Caki2 (cell line): ENCODE measurements around the gene APOBEC3C. TPM values are rescaled to one million over a fixed set of nuclear protein-coding genes. Genes with fewer than 3 reads are reported as not detected.
"Not testable (repeated sequence)": the region's sequence is repeated elsewhere in the genome, so short reads cannot be mapped to it uniquely, and the experiment has no call there.

Source experiments
- DNase-seq: peaks from one replicate; pipeline ENCODE4 v3.0.0-alpha.2; 2015; ENCODE audit warnings: low read depth
- in situ Hi-C: cut with HindIII; loops from 2 replicates; pipeline ENCODE4 v1.10.0; 2016; ENCODE audit warnings: low sequenced_read_pairs, low pct_unique_long_range_greater_than_20kb, mixed read lengths
- total RNA-seq: library from RNA; depleted of rRNA; stranded (reverse); fragments of >200 nt; shearing (Covaris generic); gene quantifications from 2 replicates; pipeline ENCODE4 v1.2.3, GENCODE V29; 2014; ENCODE audit warnings: low replicate concordance

The APOBEC3C gene
- total RNA-seq, 1 experiment from 2014 or later = 3.5 TPM

DNA sequence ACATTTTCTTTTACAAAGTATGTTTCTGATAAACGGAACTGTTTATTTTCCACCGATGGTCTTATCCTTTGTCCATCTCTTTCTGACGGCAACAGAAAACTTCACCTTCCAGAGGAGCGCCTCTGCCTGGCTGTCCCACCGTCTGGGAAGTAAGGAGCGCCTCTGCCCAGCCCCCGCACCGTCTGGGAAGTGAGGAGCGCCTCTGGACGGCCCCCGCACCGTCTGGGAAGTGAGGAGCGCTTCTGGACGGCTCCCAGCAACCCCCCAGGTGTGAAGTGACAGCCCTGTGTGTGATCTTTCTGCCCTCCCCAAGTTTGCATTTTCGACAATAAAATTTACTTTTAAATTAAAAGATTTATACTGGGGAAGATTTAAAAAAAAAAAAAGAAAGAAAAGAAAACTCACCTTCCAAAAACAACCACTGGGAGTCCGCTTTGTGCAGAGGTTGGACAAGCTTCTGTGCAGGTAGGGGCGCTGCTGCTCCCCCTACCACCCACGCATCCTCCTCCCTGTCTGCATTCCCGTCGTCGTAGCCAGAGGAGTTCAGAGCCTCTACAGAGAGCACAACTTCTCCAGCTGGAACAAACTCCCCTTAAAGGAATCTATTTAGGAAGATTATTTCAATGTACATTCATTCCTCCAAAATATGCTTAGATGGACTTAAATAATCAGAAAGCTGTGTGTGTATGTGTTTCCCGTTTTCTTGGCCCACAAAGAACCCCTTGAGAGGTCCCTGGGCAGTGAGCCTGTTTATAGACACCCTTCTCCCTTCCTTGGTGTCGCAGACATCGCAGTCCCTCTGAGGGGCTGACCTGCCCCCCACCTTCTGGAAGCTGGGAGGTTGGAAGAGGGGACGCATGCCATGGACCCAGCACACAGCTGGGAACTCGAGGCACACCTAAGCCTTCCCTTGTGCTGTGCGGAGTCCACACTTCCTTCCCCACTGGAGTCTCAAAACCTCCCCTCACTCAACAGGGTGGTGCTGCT lies 32.8 kb upstream of the APOBEC3C start:
- DNase-seq = no peak
- in situ Hi-C loops = no loop called here

DNA sequence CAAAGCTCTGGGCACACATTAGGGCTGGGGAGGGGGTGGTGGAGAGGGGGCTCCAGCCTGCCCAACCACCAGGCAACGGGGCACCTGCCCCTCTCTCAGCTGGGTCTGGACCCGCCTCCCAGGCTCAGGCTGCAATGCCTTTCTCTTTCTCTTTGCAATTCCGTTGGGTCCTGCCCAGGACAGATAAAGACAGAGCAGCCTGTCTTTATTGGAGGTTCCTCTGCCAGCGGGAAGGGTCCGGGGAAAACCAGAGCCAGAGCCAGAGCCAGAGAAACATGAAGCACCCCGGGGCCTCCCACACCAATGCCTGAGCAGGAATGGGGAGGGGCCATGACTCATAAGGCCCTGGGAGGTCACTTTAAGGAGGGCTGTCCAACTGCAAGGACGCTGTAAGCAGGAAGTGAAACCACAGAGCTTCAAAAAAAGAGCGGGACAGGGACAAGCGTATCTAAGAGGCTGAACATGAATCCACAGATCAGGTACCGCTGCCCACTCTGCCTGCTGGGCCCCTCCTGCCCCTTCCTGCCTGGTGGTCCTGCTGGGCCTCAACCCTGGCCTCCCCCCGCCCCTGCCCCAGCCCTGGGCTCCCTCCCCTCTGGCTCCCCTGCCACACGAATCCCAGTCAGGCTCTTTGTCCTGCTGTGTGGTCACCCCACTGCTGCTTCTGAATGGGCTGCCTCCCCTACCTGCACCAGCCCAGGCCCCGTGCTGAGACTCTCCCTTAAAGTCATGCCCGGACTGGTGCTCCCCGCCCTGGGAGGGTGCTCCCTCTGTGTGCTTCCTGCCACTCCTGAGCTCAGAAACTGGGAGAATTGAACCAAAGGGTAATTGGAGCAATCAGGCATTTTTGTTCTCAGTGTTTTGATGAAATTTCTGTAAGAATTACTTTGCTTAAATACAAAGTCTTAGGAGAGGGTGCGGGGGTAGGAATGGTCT lies 31.8 kb upstream of the APOBEC3C start, which contains the start of gene APOBEC3B:
APOBEC3B (plus strand) TSS at position 356 of the 936 bp plus-strand sequence; CDS start at position 463, 107 bp downstream.
- in situ Hi-C loops = no loop called here
- peak; percentile 93 for DNase-seq

- peak; percentile 38 for DNase-seq
- in situ Hi-C loops = no loop called here
Observed at GRCh38 chr22:38984224-38984623, 29.8 kb upstream of the APOBEC3C start.

DNA sequence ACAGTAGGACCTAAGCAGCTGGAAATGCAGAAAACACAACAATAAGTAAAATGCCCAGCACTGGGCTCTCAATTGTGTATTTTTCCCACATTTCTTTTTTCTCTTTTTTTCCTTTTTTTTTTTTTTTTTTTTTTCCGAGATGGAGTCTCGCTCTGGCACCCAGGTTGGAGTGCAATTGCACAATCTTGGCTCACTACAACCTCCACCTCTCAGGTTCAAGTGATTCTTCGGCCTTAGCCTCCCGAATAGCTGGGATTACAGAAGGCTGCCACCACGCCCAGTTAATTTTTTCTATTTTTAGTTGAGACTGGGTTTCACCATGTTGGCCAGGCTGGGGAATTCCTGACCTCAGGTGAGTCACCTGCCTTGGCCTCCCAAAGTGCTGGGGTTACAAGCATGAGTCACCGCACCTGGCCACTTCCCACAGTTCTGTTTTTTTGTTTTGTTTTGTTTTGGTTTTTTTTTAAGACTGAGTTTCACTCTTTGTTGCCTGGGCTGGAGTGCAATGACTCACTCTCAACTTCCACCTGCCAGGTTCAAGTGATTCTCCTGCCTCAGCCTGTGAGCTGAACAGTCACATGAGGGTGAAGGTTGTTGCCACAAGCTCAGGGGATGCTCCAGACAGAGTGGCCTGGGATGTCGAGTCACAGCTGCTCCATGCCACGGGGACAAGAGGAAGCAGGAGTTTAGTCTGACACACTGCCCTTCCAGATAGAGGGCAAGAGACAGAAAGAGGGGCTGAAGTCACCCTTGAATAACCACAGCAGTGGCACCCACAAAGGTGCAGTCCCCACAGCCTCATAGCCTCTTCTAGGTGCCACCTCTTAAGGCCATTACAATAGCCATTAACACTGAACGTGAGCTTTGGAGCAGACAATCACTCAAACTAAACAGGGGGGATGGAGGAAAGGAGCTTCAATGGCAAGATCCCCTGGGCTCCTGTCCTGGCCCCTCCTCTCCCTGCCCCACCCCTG lies 29.0 kb upstream of the APOBEC3C start:
- in situ Hi-C loops = not testable (repeated sequence)
- peak; percentile 99 for DNase-seq

- in situ Hi-C loops = no loop called here
Observed at GRCh38 chr22:38986629-38987028, 27.4 kb upstream of the APOBEC3C start.

GRCh38 chr22:38987171-38987895 lies 26.7 kb upstream of the APOBEC3C start:
- in situ Hi-C loops = no loop called here
- no peak for DNase-seq

More at GRCh38 chr22:38986629-38987028, 27.4 kb upstream of the APOBEC3C start:
- DNase-seq = no peak

GRCh38 chr22:38989466-38989865 lies 24.6 kb upstream of the APOBEC3C start:
- DNase-seq = no peak
- in situ Hi-C loops = no loop called here

GRCh38 chr22:38992871-38993371 lies 21.1 kb upstream of the APOBEC3C start:
- DNase-seq, in situ Hi-C loops: not testable (repeated sequence)

DNA sequence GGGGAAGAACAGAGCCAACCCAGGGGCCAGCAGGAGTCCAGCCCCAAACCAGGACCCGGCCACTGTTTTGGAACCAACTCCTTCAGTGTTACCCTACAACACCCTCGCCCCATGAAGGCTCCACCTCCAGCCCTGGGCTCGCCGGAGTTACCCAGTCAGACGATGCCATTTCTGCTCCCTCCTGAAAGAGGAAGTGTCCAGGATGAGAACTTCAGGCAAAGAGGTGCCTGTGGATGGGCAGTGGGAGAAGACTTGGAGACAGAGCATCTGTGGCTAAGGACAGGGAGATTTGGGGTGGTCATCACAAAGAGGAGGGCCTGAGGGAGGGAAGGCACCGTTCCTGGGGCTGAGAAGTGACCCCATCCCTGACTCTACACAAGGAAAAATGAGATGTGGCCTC lies 18.0 kb upstream of the APOBEC3C start:
- DNase-seq = no peak
- in situ Hi-C loops = no loop called here

DNA sequence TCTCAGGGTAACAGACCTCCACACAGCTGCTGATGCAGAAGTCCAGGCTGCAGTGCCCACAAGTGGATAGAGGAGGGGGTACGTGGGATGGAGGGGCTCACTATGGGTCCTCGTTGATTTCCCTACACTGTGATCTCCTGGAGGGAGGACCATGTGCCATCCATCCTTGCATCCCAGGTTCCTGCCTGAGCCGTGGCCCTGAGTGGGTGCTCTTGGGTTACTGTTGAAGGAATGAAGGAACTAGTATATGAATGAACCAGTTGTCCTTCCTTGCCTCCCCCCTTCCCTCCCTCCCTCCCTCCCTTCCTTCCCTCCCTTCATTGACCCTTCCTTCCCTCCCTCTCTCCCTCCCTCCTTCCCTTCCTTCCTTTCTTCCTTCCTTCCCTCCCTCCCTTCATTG lies 16.5 kb upstream of the APOBEC3C start:
- in situ Hi-C loops = no loop called here
- no peak for DNase-seq

DNA sequence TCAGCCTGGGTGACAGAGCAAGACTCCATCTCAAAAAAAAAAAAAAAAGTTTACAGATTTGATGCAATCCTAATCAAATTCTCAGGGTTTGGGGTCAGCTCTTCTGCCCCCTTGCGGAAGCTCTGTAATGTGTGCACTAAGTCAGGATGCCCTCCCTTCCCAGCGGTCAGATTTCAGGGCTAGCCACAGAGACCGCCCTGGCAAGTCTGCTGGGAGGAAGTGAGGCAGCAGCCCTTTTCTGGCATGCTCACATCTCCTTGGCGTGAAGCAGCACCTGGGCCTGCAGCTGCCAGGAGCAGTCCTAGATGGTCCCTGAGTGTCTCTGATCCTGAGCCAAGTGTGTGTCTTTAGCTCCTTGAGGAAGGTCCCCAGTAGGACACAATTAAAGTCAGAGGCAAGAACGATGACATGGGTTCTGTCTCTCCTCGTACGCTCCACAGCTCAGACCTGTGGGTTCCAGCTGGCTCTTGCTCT lies 10.9 kb upstream of the APOBEC3C start:
- in situ Hi-C loops = no loop called here
- DNase-seq = peak; percentile 86

GRCh38 chr22:39007177-39007576 lies 6.9 kb upstream of the APOBEC3C start:
- in situ Hi-C loops = no loop called here

GRCh38 chr22:39008271-39008850 lies 5.7 kb upstream of the APOBEC3C start:
- in situ Hi-C loops, DNase-seq: not testable (repeated sequence)

More at GRCh38 chr22:39007177-39007576, 6.9 kb upstream of the APOBEC3C start:
- DNase-seq = no peak

- no peak for DNase-seq
- in situ Hi-C loops = no loop called here
Observed at GRCh38 chr22:39010946-39011345, 3.1 kb upstream of the APOBEC3C start.

DNA sequence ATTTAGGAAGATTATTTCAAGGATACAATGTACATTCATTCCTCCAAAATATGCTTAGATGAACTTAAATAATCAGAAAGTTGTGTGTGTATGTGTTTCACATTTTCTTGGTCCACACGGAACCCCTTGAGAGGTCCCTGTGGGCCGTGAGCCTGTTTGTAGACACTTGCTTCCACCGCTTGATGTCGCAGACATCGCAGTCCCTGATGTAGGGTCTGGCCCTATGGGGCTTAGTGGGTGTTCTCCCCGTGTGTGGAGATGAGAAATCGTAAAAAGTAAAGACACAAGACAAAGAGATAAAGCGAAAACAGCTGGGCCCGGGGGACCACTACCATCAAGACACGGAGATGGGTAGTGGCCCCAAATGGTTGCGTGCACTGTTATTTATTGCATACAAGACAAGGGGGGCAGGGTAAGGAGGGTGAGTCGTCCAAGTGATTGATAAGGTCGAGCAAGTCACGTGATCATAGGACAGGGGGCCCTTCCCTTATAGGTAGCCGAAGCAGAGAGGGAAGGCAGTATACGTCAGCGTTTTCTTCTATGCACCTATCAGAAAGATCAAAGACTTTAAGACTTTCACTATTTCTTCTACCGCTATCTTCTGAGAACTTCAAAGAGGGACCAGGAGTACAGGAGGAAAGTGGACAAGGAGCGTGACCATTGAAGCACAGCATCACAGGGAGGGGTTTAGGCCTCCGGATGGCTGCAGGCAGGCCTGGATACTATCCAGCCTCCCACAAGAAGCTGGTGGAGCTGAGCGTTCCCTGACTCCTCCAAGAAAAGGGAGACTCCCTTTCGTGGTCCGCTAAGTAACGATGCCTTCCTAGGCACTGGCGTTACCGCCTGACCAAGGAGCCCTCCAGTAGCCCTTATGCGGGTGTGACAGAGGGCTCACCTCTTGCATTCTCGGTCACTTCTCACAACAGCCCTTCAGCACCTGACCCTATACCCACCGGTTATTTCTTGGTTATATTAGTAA lies 1.2 kb upstream of the APOBEC3C start:
- in situ Hi-C loops = no loop called here
- peak; percentile 67 for DNase-seq
